SK-N-SH (cell line): ENCODE data around the gene FTO. TPM values are rescaled to one million over a fixed set of nuclear protein-coding genes. Genes with fewer than 3 reads are reported as not detected.
A peak's percentile ranks its signal among the peaks of the same experiment; 100 is the strongest.

Experiments used
- CTCF ChIA-PET: fragments of 300-600, 350-600 bp; formaldehyde crosslinking; extraction: SDS; loops from one replicate; lab custom pipeline; 2021; lab: Yijun Ruan, JAX
- POLR2A ChIA-PET: fragments of 350-600 bp; sonication (Branson Sonifier 250); formaldehyde crosslinking; extraction: SDS; loops from one replicate; lab custom pipeline; 2020; ENCODE audit warnings: antibody characterized with exemption, inconsistent platforms; lab: Yijun Ruan, JAX
- DNase-seq: peaks from one replicate; pipeline ENCODE4 v3.0.0; 2012
- H2AFZ ChIP-seq: fragments of 200-600 bp; sonication (generic); 2 replicates; pipeline ENCODE4 v1.8.1; 2016; ENCODE audit warnings: antibody characterized with exemption, mild to moderate bottlenecking, low read depth
- H3F3A ChIP-seq: fragments of 200-600 bp; sonication (generic); replicated peaks from 2 replicates; pipeline ENCODE3; 2016; ENCODE audit warnings: antibody characterized with exemption, mild to moderate bottlenecking; ENCODE audit not compliant: insufficient read depth
- H3K27ac ChIP-seq, 2 experiments: fragments of 200-500 bp in 1 of 2; fragments of 200-600 bp in 1 of 2; sonication (Bioruptor generic) in 1 of 2; sonication (generic), shearing (Covaris generic) in 1 of 2; 2 replicates each; pipeline versions ENCODE4 v1.5.1 to v1.6.1; 2014 to 2016; ENCODE audit warnings: low read depth in 2 of 2, inconsistent platforms in 1 of 2, low read length in 1 of 2, mild to moderate bottlenecking in 1 of 2, mixed read lengths in 1 of 2
- H3K27me3 ChIP-seq: fragments of 200-600 bp; sonication (generic), shearing (Covaris generic); 2 replicates; pipeline ENCODE4 v1.6.1; 2016; ENCODE audit warnings: mixed run types; ENCODE audit not compliant: insufficient read depth
- H3K36me3 ChIP-seq, 2 experiments: fragments of 200-500 bp in 1 of 2; fragments of 200-600 bp in 1 of 2; sonication (Bioruptor generic) in 1 of 2; sonication (generic) in 1 of 2; replicated peaks in 1 of 2; 2 replicates each; pipeline versions ENCODE3 to v1.5.1; 2014 to 2016; ENCODE audit warnings: low read length in 1 of 2, mild to moderate bottlenecking in 1 of 2; ENCODE audit not compliant: insufficient read depth in 2 of 2, control insufficient read depth in 1 of 2
- H3K4me1 ChIP-seq, 2 experiments: fragments of 200-500 bp in 1 of 2; fragments of 200-600 bp in 1 of 2; sonication (Bioruptor generic) in 1 of 2; sonication (generic), shearing (Covaris generic) in 1 of 2; 2 replicates each; pipeline versions ENCODE4 v1.5.1 to v1.6.1; 2014 to 2016; ENCODE audit warnings: low read depth in 1 of 2, low read length in 1 of 2, mixed run types in 1 of 2; ENCODE audit not compliant: insufficient read depth in 2 of 2, control insufficient read depth in 1 of 2
- H3K4me2 ChIP-seq: fragments of 200-600 bp; sonication (generic), shearing (Covaris generic); 2 replicates; pipeline ENCODE4 v1.6.1; 2017; ENCODE audit warnings: mixed run types
- H3K4me3 ChIP-seq, 2 experiments: fragments of 200-500 bp in 1 of 2; fragments of 200-600 bp in 1 of 2; sonication (Bioruptor generic) in 1 of 2; sonication (generic), shearing (Covaris generic) in 1 of 2; 2 replicates each; pipeline versions ENCODE4 v1.5.1 to v1.8.1; 2014 to 2016; ENCODE audit warnings: low read depth in 2 of 2, inconsistent platforms in 1 of 2, low read length in 1 of 2, mild to moderate bottlenecking in 1 of 2, mixed read lengths in 1 of 2, moderate library complexity in 1 of 2
- H3K79me2 ChIP-seq: fragments of 200-600 bp; sonication (generic); 2 replicates; pipeline ENCODE4 v1.8.1; 2017; ENCODE audit warnings: mild to moderate bottlenecking; ENCODE audit not compliant: insufficient read depth
- H3K9ac ChIP-seq: fragments of 200-600 bp; sonication (generic); 2 replicates; pipeline ENCODE4 v1.6.1; 2017; ENCODE audit warnings: mixed run types
- H3K9me2 ChIP-seq: fragments of 200-600 bp; sonication (generic); 2 replicates; pipeline ENCODE4 v1.6.1; 2017; ENCODE audit warnings: mixed run types
- H3K9me3 ChIP-seq: fragments of 200-600 bp; sonication (generic); 2 replicates; pipeline ENCODE4 v1.6.1; 2017; ENCODE audit warnings: mixed run types, mild to moderate bottlenecking, moderate library complexity
- H4K20me1 ChIP-seq: fragments of 200-600 bp; sonication (generic); 2 replicates; pipeline ENCODE4 v1.6.1; 2017; ENCODE audit warnings: mild to moderate bottlenecking, mixed run types; ENCODE audit not compliant: insufficient read depth
- ELF1 ChIP-seq: IDR thresholded peaks from 2 replicates; pipeline ENCODE4 v1.4.0; 2012
- EP300 ChIP-seq, 2 experiments: IDR thresholded peaks; 2 replicates each; pipeline versions ENCODE4 v1.4.0 to v1.6.1; 2012; ENCODE audit warnings: borderline replicate concordance in 1 of 2, low read depth in 1 of 2, low read length in 1 of 2
- FOXJ3 ChIP-seq: sonication (generic); formaldehyde crosslinking; IDR thresholded peaks from 2 replicates; pipeline ENCODE4 v1.5.1; 2020; ENCODE audit warnings: mild to moderate bottlenecking, missing genetic modification reagents
- GABPA ChIP-seq: IDR thresholded peaks from 2 replicates; pipeline ENCODE4 v1.4.0; 2012; ENCODE audit warnings: low read depth, mild to moderate bottlenecking
- GATA2 ChIP-seq: sonication (generic); formaldehyde crosslinking; IDR thresholded peaks from 2 replicates; pipeline ENCODE4 v1.5.0; 2020; ENCODE audit warnings: mild to moderate bottlenecking, missing genetic modification reagents
- MXI1 ChIP-seq: IDR thresholded peaks from 2 replicates; pipeline ENCODE4 v1.6.1; 2012; ENCODE audit warnings: mild to moderate bottlenecking, low read depth, low read length, improper control_type of control experiment
- NRF1 ChIP-seq: IDR thresholded peaks from 2 replicates; pipeline ENCODE4 v1.6.1; 2012; ENCODE audit warnings: low read depth, mild to moderate bottlenecking, low read length
- RCOR1 ChIP-seq: fragments of 150-350 bp; IDR thresholded peaks from 2 replicates; pipeline ENCODE4 v1.6.1; 2017; ENCODE audit warnings: antibody characterized with exemption, low read length
- RFX5 ChIP-seq: IDR thresholded peaks from 2 replicates; pipeline ENCODE4 v1.6.1; 2012; ENCODE audit warnings: mild to moderate bottlenecking, improper control_type of control experiment, low read length
- RXRA ChIP-seq: IDR thresholded peaks from 2 replicates; pipeline ENCODE4 v1.4.0; 2012; ENCODE audit warnings: low read depth, mild to moderate bottlenecking, borderline replicate concordance
- SIN3A ChIP-seq: IDR thresholded peaks from 2 replicates; pipeline ENCODE4 v1.6.1; 2012; ENCODE audit warnings: low read depth, mild to moderate bottlenecking, low read length, moderate library complexity, borderline replicate concordance
- TAF1 ChIP-seq: IDR thresholded peaks from 2 replicates; pipeline ENCODE4 v1.6.1; 2012; ENCODE audit warnings: low read depth, mild to moderate bottlenecking, low read length, moderate library complexity, borderline replicate concordance
- TCF12 ChIP-seq: IDR thresholded peaks from 2 replicates; pipeline ENCODE4 v1.4.0; 2012
- YY1 ChIP-seq: IDR thresholded peaks from 2 replicates; pipeline ENCODE4 v1.4.0; 2012; ENCODE audit warnings: low read depth, mild to moderate bottlenecking
- WGBS: methylation state at CpG from one replicate; pipeline ENCODE4 v1.1.6; 2017; ENCODE audit warnings: low lambda C conversion rate; 5-methylcytosine and 5-hydroxymethylcytosine counted together
- polyA plus RNA-seq, 3 experiments: library from polyadenylated mRNA; depleted of rRNA; stranded (reverse); fragments of >200 nt; gene quantifications; 2 replicates each; pipeline ENCODE4 v1.2.3, GENCODE V29; 2012
- TF ChIP-seq, protein P1 (sequence below): fragments of 200-600 bp; sonication (generic); IDR thresholded peaks from 2 replicates; pipeline ENCODE4 v1.6.1; 2017; ENCODE audit warnings: antibody characterized with exemption, mild to moderate bottlenecking, moderate library complexity
- TF ChIP-seq, protein P2 (sequence below): IDR thresholded peaks from 2 replicates; pipeline ENCODE4 v1.4.0; 2012; ENCODE audit warnings: low read depth, borderline replicate concordance
- TF ChIP-seq, protein P3 (sequence below): IDR thresholded peaks from 2 replicates; pipeline ENCODE4 v1.4.0; 2012; ENCODE audit warnings: low read depth, borderline replicate concordance
- TF ChIP-seq, protein P4 (sequence below): IDR thresholded peaks from 2 replicates; pipeline ENCODE4; 2012
- TF ChIP-seq, protein P5 (sequence below): IDR thresholded peaks from 2 replicates; pipeline ENCODE4 v1.4.0; 2012; ENCODE audit warnings: low read depth

FTO gene
- polyA plus RNA-seq, 1 of the 3 experiments (the other 2 are of a cell fraction) = 41.2 TPM

DNA sequence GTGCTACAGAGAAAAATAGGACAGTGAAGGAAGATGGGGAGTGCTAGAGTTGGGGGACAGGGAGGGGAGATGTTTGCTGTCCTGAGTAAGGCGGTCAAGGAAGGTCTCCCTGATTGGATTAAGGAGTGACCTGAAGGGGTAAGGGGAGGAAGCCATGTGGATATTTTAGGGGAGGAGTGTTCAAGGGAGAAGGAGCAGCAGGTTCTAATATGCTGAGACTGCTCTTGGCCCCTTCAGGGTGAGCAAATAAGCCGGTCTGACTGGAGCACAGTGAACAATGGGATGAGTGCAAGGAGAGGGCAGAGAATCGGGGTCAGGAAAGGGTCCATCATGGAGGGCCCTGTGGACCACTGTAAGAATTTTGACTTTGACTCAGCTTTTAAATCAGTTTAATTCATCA, 393.8 kb downstream of the FTO start (continued):
- no peak for TF ChIP-seq GATA2 (CRISPR knock-in tag)

DNA sequence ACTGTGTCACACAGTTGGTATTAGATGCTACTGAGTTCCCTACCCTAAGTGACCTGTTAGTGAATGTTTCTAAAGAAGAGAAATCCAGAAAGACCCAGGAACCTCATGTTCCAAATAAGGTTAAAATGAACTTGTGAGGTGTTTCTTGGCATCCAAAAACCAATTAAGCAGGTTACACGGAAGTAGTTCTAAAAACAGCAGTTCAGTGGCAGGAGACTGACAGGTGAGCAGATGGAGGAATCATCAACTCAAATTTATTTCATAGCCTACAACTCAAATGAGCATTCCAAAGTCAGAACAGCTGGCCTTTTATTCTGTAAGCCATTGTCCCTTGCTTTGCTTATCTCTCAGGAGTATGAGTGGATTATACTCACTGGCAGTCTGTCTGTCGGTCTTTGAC, 394.3 kb downstream of the FTO start:
- Histone ChIP-seq H3K9me2 (no peaks in the 10 kb centered on the region), H4K20me1 (no peaks in the 10 kb centered on the region), H3K4me1 (peaks cover 0 to 9% of the 10 kb centered on the region in 2 experiments; a peak in 2 of 4 replicates), H3K4me2 (no peak overlapping the region), H3K27me3 (no peaks in the 10 kb centered on the region), H3K9me3 (no peaks in the 10 kb centered on the region), H3K36me3 (no peaks in the 10 kb centered on the region), H3K9ac (no peak overlapping the region), H3F3A (no peaks in the 10 kb centered on the region), H3K4me3 (no peak overlapping the region), H2AFZ (no peak overlapping the region), H3K79me2 (no peaks in the 10 kb centered on the region), H3K27ac (peak overlapping the region in 1 of 2 experiments; percentile 54; a peak in 1 of 4 replicates)
- no peak for TF ChIP-seq RXRA
- TF ChIP-seq, protein P1, sequence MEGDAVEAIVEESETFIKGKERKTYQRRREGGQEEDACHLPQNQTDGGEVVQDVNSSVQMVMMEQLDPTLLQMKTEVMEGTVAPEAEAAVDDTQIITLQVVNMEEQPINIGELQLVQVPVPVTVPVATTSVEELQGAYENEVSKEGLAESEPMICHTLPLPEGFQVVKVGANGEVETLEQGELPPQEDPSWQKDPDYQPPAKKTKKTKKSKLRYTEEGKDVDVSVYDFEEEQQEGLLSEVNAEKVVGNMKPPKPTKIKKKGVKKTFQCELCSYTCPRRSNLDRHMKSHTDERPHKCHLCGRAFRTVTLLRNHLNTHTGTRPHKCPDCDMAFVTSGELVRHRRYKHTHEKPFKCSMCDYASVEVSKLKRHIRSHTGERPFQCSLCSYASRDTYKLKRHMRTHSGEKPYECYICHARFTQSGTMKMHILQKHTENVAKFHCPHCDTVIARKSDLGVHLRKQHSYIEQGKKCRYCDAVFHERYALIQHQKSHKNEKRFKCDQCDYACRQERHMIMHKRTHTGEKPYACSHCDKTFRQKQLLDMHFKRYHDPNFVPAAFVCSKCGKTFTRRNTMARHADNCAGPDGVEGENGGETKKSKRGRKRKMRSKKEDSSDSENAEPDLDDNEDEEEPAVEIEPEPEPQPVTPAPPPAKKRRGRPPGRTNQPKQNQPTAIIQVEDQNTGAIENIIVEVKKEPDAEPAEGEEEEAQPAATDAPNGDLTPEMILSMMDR = no peak
- no peak for TF ChIP-seq ELF1
- no peak for TF ChIP-seq FOXJ3 (CRISPR knock-in tag)
- TF ChIP-seq, protein P2, sequence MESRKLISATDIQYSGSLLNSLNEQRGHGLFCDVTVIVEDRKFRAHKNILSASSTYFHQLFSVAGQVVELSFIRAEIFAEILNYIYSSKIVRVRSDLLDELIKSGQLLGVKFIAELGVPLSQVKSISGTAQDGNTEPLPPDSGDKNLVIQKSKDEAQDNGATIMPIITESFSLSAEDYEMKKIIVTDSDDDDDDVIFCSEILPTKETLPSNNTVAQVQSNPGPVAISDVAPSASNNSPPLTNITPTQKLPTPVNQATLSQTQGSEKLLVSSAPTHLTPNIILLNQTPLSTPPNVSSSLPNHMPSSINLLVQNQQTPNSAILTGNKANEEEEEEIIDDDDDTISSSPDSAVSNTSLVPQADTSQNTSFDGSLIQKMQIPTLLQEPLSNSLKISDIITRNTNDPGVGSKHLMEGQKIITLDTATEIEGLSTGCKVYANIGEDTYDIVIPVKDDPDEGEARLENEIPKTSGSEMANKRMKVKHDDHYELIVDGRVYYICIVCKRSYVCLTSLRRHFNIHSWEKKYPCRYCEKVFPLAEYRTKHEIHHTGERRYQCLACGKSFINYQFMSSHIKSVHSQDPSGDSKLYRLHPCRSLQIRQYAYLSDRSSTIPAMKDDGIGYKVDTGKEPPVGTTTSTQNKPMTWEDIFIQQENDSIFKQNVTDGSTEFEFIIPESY = no peak
- no peak for TF ChIP-seq SIN3A
- TF ChIP-seq, protein P3, sequence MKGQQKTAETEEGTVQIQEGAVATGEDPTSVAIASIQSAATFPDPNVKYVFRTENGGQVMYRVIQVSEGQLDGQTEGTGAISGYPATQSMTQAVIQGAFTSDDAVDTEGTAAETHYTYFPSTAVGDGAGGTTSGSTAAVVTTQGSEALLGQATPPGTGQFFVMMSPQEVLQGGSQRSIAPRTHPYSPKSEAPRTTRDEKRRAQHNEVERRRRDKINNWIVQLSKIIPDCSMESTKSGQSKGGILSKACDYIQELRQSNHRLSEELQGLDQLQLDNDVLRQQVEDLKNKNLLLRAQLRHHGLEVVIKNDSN = no peak
- no peak for TF ChIP-seq TCF12
- no peak for TF ChIP-seq RCOR1
- TF ChIP-seq NRF1 = no peak
- TF ChIP-seq, protein P4, sequence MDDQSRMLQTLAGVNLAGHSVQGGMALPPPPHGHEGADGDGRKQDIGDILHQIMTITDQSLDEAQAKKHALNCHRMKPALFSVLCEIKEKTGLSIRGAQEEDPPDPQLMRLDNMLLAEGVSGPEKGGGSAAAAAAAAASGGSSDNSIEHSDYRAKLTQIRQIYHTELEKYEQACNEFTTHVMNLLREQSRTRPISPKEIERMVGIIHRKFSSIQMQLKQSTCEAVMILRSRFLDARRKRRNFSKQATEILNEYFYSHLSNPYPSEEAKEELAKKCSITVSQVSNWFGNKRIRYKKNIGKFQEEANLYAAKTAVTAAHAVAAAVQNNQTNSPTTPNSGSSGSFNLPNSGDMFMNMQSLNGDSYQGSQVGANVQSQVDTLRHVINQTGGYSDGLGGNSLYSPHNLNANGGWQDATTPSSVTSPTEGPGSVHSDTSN = no peak
- no peak for TF ChIP-seq MXI1
- no peak for TF ChIP-seq EP300 (IDR thresholded peaks at IDR 0.05; ENCODE audit: borderline replicate concordance in 1 of 2, low read depth in 1 of 2, low read length in 1 of 2)
- TF ChIP-seq YY1 = no peak
- TF ChIP-seq TAF1 = no peak
- TF ChIP-seq GABPA = no peak
- TF ChIP-seq RFX5 = no peak
- TF ChIP-seq, protein P5, sequence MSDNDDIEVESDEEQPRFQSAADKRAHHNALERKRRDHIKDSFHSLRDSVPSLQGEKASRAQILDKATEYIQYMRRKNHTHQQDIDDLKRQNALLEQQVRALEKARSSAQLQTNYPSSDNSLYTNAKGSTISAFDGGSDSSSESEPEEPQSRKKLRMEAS = no peak
- no peak for DNase-seq
- POLR2A ChIA-PET = no interaction called here
- WGBS = 74% methylated on average over 2 of the region's 2 CpGs
- CTCF ChIA-PET = no interaction called here
